ENCODE data around the gene ZG16B. TPM values are rescaled to one million over a fixed set of nuclear protein-coding genes. Genes with fewer than 3 reads are reported as not detected.

Gene ZG16B
- total RNA-seq, 3 donors from 2014 or later: 6.8 to 40.7 (median 24.3) TPM

DNA sequence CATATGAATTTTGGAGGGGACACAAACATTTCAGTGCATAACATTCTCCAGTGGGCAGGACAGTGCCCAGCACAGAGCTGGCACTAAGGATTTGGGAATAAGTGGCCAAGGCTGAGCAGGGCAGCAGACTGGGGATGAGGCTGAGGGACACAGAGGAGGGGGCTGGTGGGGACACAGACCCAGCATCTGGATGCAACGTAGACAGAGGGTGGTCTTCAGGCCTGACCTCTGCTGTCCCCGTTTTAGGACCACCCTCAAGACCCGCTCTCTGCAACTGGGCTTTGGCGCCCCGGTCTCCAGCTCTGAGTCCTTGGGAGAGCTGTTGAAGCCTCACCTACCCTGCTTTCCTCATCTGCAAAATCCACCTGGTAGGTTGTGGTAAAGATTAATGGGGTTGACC is 39.5 kb upstream of the ZG16B start:
- intact Hi-C loops (cut with DNase I, micrococcal nuclease): no loop called here
- DNase-seq: peak in 2 of 3 donors; percentile 4 to 38

DNA sequence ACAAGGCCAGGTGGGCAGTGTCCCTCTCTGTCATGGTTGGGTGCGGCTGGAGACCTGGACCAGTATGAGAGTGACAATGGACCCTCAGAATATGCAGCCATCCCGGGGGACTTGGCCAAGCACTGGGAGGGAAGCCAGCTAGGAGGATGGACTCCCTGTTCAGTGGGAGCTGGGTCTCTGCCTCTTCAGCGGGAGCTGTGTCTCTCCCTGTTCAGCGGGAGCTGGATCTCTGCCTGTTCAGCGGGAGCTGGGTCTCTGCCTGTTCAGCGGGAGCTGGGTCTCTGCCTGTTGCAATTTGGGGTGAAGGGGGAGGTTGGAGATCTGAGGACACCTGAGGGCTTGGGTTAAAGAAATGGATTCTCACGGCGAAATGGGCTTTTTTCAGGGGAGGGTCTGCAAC is 38.9 kb upstream of the ZG16B start:
- H3K4me3 ChIP-seq: no peak overlapping the region
- DNase-seq: peak in 2 of 3 donors; percentile 10 to 34
- intact Hi-C loops (cut with DNase I, micrococcal nuclease): no loop called here
- ATAC-seq: no peak
- TF ChIP-seq, protein P1, sequence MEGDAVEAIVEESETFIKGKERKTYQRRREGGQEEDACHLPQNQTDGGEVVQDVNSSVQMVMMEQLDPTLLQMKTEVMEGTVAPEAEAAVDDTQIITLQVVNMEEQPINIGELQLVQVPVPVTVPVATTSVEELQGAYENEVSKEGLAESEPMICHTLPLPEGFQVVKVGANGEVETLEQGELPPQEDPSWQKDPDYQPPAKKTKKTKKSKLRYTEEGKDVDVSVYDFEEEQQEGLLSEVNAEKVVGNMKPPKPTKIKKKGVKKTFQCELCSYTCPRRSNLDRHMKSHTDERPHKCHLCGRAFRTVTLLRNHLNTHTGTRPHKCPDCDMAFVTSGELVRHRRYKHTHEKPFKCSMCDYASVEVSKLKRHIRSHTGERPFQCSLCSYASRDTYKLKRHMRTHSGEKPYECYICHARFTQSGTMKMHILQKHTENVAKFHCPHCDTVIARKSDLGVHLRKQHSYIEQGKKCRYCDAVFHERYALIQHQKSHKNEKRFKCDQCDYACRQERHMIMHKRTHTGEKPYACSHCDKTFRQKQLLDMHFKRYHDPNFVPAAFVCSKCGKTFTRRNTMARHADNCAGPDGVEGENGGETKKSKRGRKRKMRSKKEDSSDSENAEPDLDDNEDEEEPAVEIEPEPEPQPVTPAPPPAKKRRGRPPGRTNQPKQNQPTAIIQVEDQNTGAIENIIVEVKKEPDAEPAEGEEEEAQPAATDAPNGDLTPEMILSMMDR (IDR thresholded peaks at IDR 0.05): no peak
- H3K36me3 ChIP-seq (ENCODE audit: low read depth): no peaks in the 10 kb centered on the region
- no peaks in the 10 kb centered on the region for H3K9me3 ChIP-seq
- H3K4me1 ChIP-seq (ENCODE audit: low read depth): peaks cover 12% of the 10 kb centered on the region

More for the DNA sequence above, 39.5 kb upstream of the ZG16B start:
- H3K4me1 ChIP-seq (ENCODE audit: low read depth): peaks cover 12% of the 10 kb centered on the region
- H3K9me3 ChIP-seq: no peaks in the 10 kb centered on the region
- no peaks in the 10 kb centered on the region for H3K36me3 ChIP-seq (ENCODE audit: low read depth)
- no peak overlapping the region for H3K4me3 ChIP-seq
- ATAC-seq: no peak
- TF ChIP-seq, protein P1 (IDR thresholded peaks at IDR 0.05): no peak

DNA sequence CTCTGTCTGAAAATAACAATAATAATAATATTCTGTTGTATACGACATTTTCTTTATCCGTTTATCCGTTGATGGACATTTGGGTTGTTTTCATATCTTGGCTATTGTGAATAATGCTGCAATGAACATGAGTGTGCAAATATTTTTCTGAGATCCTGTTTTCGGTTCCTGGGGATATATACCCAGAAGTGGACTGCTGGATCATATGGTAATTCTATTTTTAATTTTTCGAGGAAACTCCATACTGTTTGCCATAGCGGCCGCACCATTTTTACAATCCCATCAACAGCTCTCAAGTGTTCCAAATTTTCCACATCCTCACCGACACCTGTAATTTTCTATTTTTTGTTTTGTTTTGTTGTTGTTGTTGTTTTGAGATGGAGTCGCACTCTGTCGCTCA is 37.2 kb upstream of the ZG16B start:
- TF ChIP-seq, protein P1 (IDR thresholded peaks at IDR 0.05): no peak
- H3K9me3 ChIP-seq: no peaks in the 10 kb centered on the region
- intact Hi-C loops (cut with DNase I, micrococcal nuclease): no loop called here
- H3K4me1 ChIP-seq (ENCODE audit: low read depth): peaks cover 12% of the 10 kb centered on the region
- H3K4me3 ChIP-seq: no peak overlapping the region
- DNase-seq: no peak
- no peak for ATAC-seq
- no peaks in the 10 kb centered on the region for H3K36me3 ChIP-seq (ENCODE audit: low read depth)

DNA sequence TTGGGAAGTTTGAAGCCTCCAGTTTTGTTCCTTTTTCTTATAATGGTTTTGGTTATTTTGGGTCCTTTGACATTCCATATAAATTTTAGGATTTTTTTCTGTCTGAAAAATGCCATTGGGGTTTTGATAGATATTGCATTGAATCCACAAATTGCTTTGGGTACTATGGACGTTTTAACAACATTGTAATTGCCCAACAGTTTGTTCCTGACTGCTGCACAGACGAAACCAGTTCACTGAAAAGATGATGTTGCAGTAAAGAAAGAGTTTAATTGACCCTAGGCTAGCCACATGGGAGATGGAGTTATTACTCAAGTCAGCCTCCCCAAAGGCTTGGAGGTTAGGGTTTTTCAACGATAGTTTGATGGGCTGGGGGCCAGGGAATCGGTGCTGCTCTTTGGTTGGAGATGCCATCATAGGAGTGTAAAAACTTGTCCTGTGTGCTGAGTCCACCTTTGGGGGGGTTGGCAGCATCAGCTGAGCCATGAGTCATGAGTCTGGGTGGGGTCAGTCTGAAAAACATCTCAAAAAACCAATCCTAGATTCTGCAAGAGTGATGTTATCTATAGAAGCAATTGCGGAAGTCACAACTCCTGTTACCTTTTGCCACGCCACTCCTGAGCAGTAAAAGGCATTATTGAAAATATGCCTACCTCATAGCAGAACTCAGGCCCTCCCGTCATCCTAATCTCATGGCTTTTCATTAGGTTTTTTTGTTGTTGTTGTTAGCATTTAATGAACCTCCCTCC is 34.5 kb upstream of the ZG16B start:
- TF ChIP-seq, protein P1 (IDR thresholded peaks at IDR 0.05): no peak
- peaks cover 20% of the 10 kb centered on the region for H3K4me1 ChIP-seq (ENCODE audit: low read depth)
- peak; percentile 54 for ATAC-seq

DNA sequence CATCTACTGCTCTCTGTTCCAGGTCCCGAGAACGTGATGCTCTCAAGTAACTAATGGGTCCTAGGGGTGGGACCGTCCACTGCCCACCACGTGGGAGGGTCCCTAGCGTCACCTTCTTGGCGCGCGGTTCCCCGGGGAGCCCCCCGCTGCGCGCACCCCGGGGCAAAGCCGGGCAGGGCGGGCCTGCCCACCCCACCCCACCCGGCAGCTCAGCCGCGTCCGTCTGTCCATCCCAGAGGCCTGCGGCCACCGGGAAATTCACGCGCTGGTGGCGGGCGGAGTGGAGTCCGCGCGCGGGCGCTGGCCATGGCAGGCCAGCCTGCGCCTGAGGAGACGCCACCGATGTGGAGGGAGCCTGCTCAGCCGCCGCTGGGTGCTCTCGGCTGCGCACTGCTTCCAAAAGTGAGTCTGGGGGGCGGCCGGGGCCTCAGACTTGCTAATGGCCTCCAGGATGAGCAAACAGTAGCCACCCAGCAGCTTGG is 31.3 kb upstream of the ZG16B start:
- Histone ChIP-seq H3K36me3 (ENCODE audit: low read depth) (no peaks in the 10 kb centered on the region), H3K4me1 (ENCODE audit: low read depth) (peaks cover 20% of the 10 kb centered on the region), H3K9me3 (peaks cover 6% of the 10 kb centered on the region), H3K4me3 (no peak overlapping the region)
- TF ChIP-seq, protein P1 (IDR thresholded peaks at IDR 0.05): no peak
- DNase-seq: peak in 2 of 3 donors; percentile 36 to 53
- ATAC-seq: no peak
- intact Hi-C loops (cut with DNase I, micrococcal nuclease): no loop called here

More for the DNA sequence above, 34.5 kb upstream of the ZG16B start:
- intact Hi-C loops (cut with DNase I, micrococcal nuclease): no loop called here
- Histone ChIP-seq H3K36me3 (ENCODE audit: low read depth) (no peaks in the 10 kb centered on the region), H3K9me3 (no peaks in the 10 kb centered on the region), H3K4me3 (no peak overlapping the region)
- DNase-seq: peak; percentile 48 to 61 (median 51)
